Endothelial cell of umbilical vein (primary cell): ENCODE data around the gene SEMA3E. TPM values are rescaled to one million over a fixed set of nuclear protein-coding genes. Genes with fewer than 3 reads are reported as not detected.
A peak's percentile ranks its signal among the peaks of the same experiment; 100 is the strongest.

Source experiments
- BruUV-seq: library from RNA; stranded (reverse); fragments of 400-500 nt; replicated peaks from 2 replicates; lab custom pipeline; 2021; lab: Mats Ljungman, UMichigan
- CTCF ChIA-PET: fragments of 300-600, 350-600 bp; sonication (Branson Sonifier 250); formaldehyde crosslinking; loops from one replicate; lab custom pipeline; 2021; ENCODE audit warnings: antibody characterized with exemption, inconsistent platforms; lab: Charles Lee
- POLR2A ChIA-PET: fragments of 300-600, 350-600 bp; sonication (Branson Sonifier 250); formaldehyde crosslinking; loops from one replicate; lab custom pipeline; 2021; ENCODE audit warnings: antibody characterized with exemption, inconsistent platforms; lab: Charles Lee
- DNase-seq: peaks from one replicate; pipeline ENCODE4 v3.0.0-alpha.2; 2011; ENCODE audit warnings: low read depth, low spot score
- FAIRE-seq: peaks from 2 replicates; lab custom pipeline; 2011; peaks lifted over from hg19 to GRCh38; lab: Jason Lieb, UNC
- H2AFZ ChIP-seq: 2 replicates; pipeline ENCODE4 v1.6.0; 2012; ENCODE audit warnings: low read depth, low read length, control low read depth, inconsistent platforms
- H3K27ac ChIP-seq: 2 replicates; pipeline ENCODE4 v1.5.1; 2011; ENCODE audit warnings: low read depth, mild to moderate bottlenecking, control low read depth, low read length, moderate library complexity; ENCODE audit not compliant: insufficient read depth
- H3K27me3 ChIP-seq, 2 experiments: 2 replicates each; pipeline versions ENCODE4 v1.6.0 to v1.6.1; 2011; ENCODE audit warnings: low read length in 2 of 2, mixed read lengths in 1 of 2; ENCODE audit not compliant: control insufficient read depth in 2 of 2, insufficient read depth in 2 of 2
- H3K36me3 ChIP-seq, 2 experiments: 2 replicates in 1 of 2; 3 replicates in 1 of 2; pipeline ENCODE4 v1.5.1; 2011; ENCODE audit warnings: low read length in 2 of 2, mild to moderate bottlenecking in 1 of 2, moderate library complexity in 1 of 2; ENCODE audit not compliant: control insufficient read depth in 2 of 2, insufficient read depth in 2 of 2; ENCODE audit errors: extremely low read depth in 1 of 2
- H3K4me1 ChIP-seq: 3 replicates; pipeline ENCODE4 v1.5.1; 2011; ENCODE audit warnings: mild to moderate bottlenecking, low read length; ENCODE audit not compliant: control insufficient read depth, insufficient read depth; ENCODE audit errors: extremely low read depth
- H3K4me2 ChIP-seq: 2 replicates; pipeline ENCODE4 v1.6.1; 2011; ENCODE audit warnings: low read length, control low read depth, mixed read lengths; ENCODE audit not compliant: insufficient read depth
- H3K4me3 ChIP-seq, 3 experiments: fragments of 200-600 bp in 1 of 3; sonication (generic), shearing (Covaris generic) in 1 of 3; replicated peaks in 1 of 3; 2 replicates each; pipeline ENCODE4 v1.5.1; 2011 to 2016; ENCODE audit warnings: control low read depth in 3 of 3, low read length in 3 of 3, mild to moderate bottlenecking in 2 of 3, inconsistent platforms in 1 of 3, low read depth in 1 of 3, moderate library complexity in 1 of 3; ENCODE audit not compliant: insufficient read depth in 1 of 3
- H3K79me2 ChIP-seq: 2 replicates; pipeline ENCODE4 v1.6.0; 2012; ENCODE audit warnings: low read length, inconsistent platforms; ENCODE audit not compliant: control insufficient read depth, insufficient read depth
- H3K9ac ChIP-seq: replicated peaks from 2 replicates; pipeline ENCODE3; 2011; ENCODE audit warnings: low read length, control low read depth; ENCODE audit not compliant: insufficient read depth; ENCODE audit errors: extremely low read depth
- H3K9me1 ChIP-seq: replicated peaks from 3 replicates; pipeline ENCODE4 v1.6.0; 2011; ENCODE audit warnings: mild to moderate bottlenecking, low read length; ENCODE audit not compliant: control insufficient read depth, insufficient read depth; ENCODE audit errors: extremely low read depth
- H3K9me3 ChIP-seq: replicated peaks from 2 replicates; pipeline ENCODE4 v1.5.1; 2012; ENCODE audit warnings: low read length, inconsistent platforms; ENCODE audit not compliant: control insufficient read depth, insufficient read depth
- H4K20me1 ChIP-seq: replicated peaks from 2 replicates; pipeline ENCODE3; 2011; ENCODE audit warnings: mild to moderate bottlenecking, low read length; ENCODE audit not compliant: control insufficient read depth, insufficient read depth; ENCODE audit errors: extremely low read depth
- FOS ChIP-seq: IDR thresholded peaks from 2 replicates; pipeline ENCODE4 v1.6.1; 2011; ENCODE audit warnings: mild to moderate bottlenecking, low read length, moderate library complexity, borderline replicate concordance; ENCODE audit not compliant: insufficient read depth
- JUN ChIP-seq: IDR thresholded peaks from 2 replicates; pipeline ENCODE4 v1.6.1; 2011; ENCODE audit warnings: borderline replicate concordance, low read depth; ENCODE audit not compliant: insufficient read length, insufficient read depth
- POLR2A ChIP-seq: IDR thresholded peaks from 2 replicates; pipeline ENCODE4 v1.6.1; 2012; ENCODE audit warnings: low read depth, mild to moderate bottlenecking, control low read depth, low read length
- dilution Hi-C: fragments of 300-500 bp; cut with MboI; formaldehyde crosslinking; loops from one replicate; pipeline ENCODE4 v1.15.0; 2019; ENCODE audit warnings: low sequenced_read_pairs; ENCODE audit not compliant: extremely low pct_ligation_motif_present
- intact Hi-C: fragments of 100-400 bp; cut with micrococcal nuclease; formaldehyde crosslinking; loops from one replicate; pipeline ENCODE4 v1.10.0; 2022
- polyA plus RNA-seq, 4 experiments: library from polyadenylated mRNA; depleted of rRNA in 3 of 4; stranded (reverse) in 3 of 4; unstranded in 1 of 4; fragments of >200 nt; gene quantifications; 2 replicates each; pipeline versions ENCODE4 v1.2.1 to v1.2.3, GENCODE V29; 2011 to 2012; ENCODE audit warnings: missing spikeins in 1 of 4
- total RNA-seq: library from RNA; stranded (reverse); gene quantifications from 2 replicates; pipeline ENCODE4 v1.2.3, GENCODE V29; 2021

SEMA3E gene
- total and polyA plus RNA-seq, 2 donors (not counting 3 experiments of a cell fraction or from before 2014, with no cell fraction given): not detected

DNA sequence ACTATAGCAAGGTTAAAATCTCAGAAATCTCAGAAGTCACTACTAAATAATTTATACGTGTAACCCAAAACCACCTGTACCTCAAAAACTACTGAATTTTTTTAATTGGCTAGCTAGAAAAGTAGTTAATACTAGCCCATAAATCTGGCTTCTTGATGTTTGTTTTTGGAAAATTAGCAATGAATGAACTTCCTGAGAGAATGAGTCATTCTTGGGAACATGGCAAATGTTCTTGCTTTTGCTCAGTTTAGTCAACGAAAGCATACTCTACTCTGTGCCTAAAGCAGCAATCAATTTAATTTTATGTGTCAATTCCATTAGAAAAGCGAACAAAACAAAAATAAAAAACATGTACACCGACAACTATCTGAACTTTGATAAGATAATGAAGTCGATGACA is 69.2 kb downstream of the SEMA3E start:
- ChIA-PET POLR2A (no interaction called here), CTCF (no interaction called here)
- Histone ChIP-seq H4K20me1 (no peaks in the 10 kb centered on the region), H3K4me3 (no peak overlapping the region), H3K36me3 (no peaks in the 10 kb centered on the region), H3K79me2 (no peaks in the 10 kb centered on the region), H3K9me3 (no peaks in the 10 kb centered on the region), H3K9ac (no peak overlapping the region), H2AFZ (no peak overlapping the region), H3K27ac (no peak overlapping the region), H3K27me3 (peaks cover 0 to 2% of the 10 kb centered on the region in 2 experiments), H3K4me1 (peaks cover 8% of the 10 kb centered on the region), H3K9me1 (no peaks in the 10 kb centered on the region), H3K4me2 (peak overlapping the region; percentile 11)
- TF ChIP-seq FOS (peak; percentile 85), JUN (peak; percentile 39), POLR2A (no peak)
- no TSS peak for BruUV-seq
- DNase-seq (peak; percentile 54), FAIRE-seq (no peak)
- intact Hi-C loops: no loop called here
- dilution Hi-C loops: no loop called here

- Histone ChIP-seq H3K27ac (no peak overlapping the region), H3K79me2 (no peaks in the 10 kb centered on the region), H3K9me3 (no peaks in the 10 kb centered on the region), H4K20me1 (no peaks in the 10 kb centered on the region), H2AFZ (no peak overlapping the region), H3K4me2 (no peak overlapping the region), H3K27me3 (no peaks in the 10 kb centered on the region), H3K4me1 (peaks cover 8% of the 10 kb centered on the region), H3K9ac (no peak overlapping the region), H3K4me3 (no peak overlapping the region), H3K9me1 (no peaks in the 10 kb centered on the region), H3K36me3 (no peaks in the 10 kb centered on the region)
- dilution Hi-C loops: no loop called here
- no TSS peak for BruUV-seq
- ChIA-PET POLR2A (no interaction called here), CTCF (interaction anchor here (0.5 kb wide), 1 partner anchor 15 kb away, joined by 3 read pairs; no protein-coding TSS in a partner anchor)
- intact Hi-C loops: no loop called here
- no peak for TF ChIP-seq POLR2A
- no peak for TF ChIP-seq JUN
- no peak for DNase-seq
- no peak for FAIRE-seq
Measured at GRCh38 chr7:83575436-83575835, 73.5 kb downstream of the SEMA3E start.
